Duodenal mucosa (tissue), 2 donors: Measurements from ENCODE around the gene TMEM176B.
"Not testable (repeated sequence)": the region's sequence is repeated elsewhere in the genome, so short reads cannot be mapped to it uniquely, and the experiment has no call there.

Source experiments
- H3K27ac ChIP-seq: one replicate; pipeline ENCODE4 v1.7.0; 2013; ENCODE audit warnings: low read depth, low read length
- H3K27me3 ChIP-seq, 2 donors: one replicate each; pipeline ENCODE4 v1.7.0; 2013; ENCODE audit warnings: low read length in 2 of 2, control low read depth in 1 of 2; ENCODE audit not compliant: insufficient read depth in 2 of 2, control insufficient read depth in 1 of 2
- H3K36me3 ChIP-seq, 2 donors: one replicate each; pipeline ENCODE4 v1.7.0; 2013; ENCODE audit warnings: low read length in 2 of 2, control low read depth in 1 of 2; ENCODE audit not compliant: insufficient read depth in 2 of 2, control insufficient read depth in 1 of 2
- H3K4me1 ChIP-seq, 2 donors: one replicate each; pipeline ENCODE4 v1.7.0; 2013; ENCODE audit warnings: low read length in 2 of 2, control low read depth in 1 of 2; ENCODE audit not compliant: insufficient read depth in 2 of 2, control insufficient read depth in 1 of 2
- H3K4me3 ChIP-seq, 2 donors: one replicate each; pipeline ENCODE4 v1.7.0; 2013; ENCODE audit warnings: low read length in 2 of 2, low read depth in 1 of 2
- H3K9ac ChIP-seq, 2 donors: one replicate each; pipeline ENCODE4 v1.7.0; 2013; ENCODE audit warnings: low read length in 2 of 2, low read depth in 1 of 2
- H3K9me3 ChIP-seq, 2 donors: one replicate each; pipeline ENCODE4 v1.7.0; 2013; ENCODE audit warnings: low read length in 2 of 2, control low read depth in 1 of 2; ENCODE audit not compliant: control insufficient read depth in 1 of 2

TMEM176B gene

GRCh38 chr7:150823484-150824126 lies 23.4 kb upstream of the TMEM176B start:
- Histone ChIP-seq H3K27me3 (no peaks in the 10 kb centered on the region), H3K9ac (no peak overlapping the region), H3K4me1 (peaks cover 17 to 23% of the 10 kb centered on the region in 2 donors), H3K4me3 (no peak overlapping the region), H3K36me3 (no peaks in the 10 kb centered on the region), H3K27ac (no peak overlapping the region), H3K9me3 (no peaks in the 10 kb centered on the region)

GRCh38 chr7:150823043-150823442 lies 22.9 kb upstream of the TMEM176B start:
- H3K27me3 ChIP-seq = no peaks in the 10 kb centered on the region
- H3K9me3 ChIP-seq = no peaks in the 10 kb centered on the region
- no peak overlapping the region for H3K27ac ChIP-seq
- H3K36me3 ChIP-seq = no peaks in the 10 kb centered on the region
- H3K4me3 ChIP-seq = no peak overlapping the region
- H3K4me1 ChIP-seq = peaks cover 17 to 23% of the 10 kb centered on the region in 2 donors
- no peak overlapping the region for H3K9ac ChIP-seq

- H3K4me1 ChIP-seq = peaks cover 6 to 7% of the 10 kb centered on the region in 2 donors
- peak overlapping the region; percentile 13 for H3K27ac ChIP-seq
- no peak overlapping the region for H3K4me3 ChIP-seq
- H3K36me3 ChIP-seq = no peaks in the 10 kb centered on the region
- H3K9me3 ChIP-seq = peaks cover 0 to 6% of the 10 kb centered on the region in 2 donors
- H3K9ac ChIP-seq = no peak overlapping the region
- H3K27me3 ChIP-seq = no peaks in the 10 kb centered on the region
Observed at GRCh38 chr7:150820578-150821198, 20.5 kb upstream of the TMEM176B start.

GRCh38 chr7:150820148-150820547 lies 20.0 kb upstream of the TMEM176B start:
- Histone ChIP-seq H3K4me1 (peaks cover under 1 to 1% of the 10 kb centered on the region in 2 donors), H3K4me3 (no peak overlapping the region), H3K27me3 (no peaks in the 10 kb centered on the region), H3K36me3 (no peaks in the 10 kb centered on the region), H3K9ac (no peak overlapping the region), H3K9me3 (peaks cover 0 to 6% of the 10 kb centered on the region in 2 donors), H3K27ac (no peak overlapping the region)

DNA sequence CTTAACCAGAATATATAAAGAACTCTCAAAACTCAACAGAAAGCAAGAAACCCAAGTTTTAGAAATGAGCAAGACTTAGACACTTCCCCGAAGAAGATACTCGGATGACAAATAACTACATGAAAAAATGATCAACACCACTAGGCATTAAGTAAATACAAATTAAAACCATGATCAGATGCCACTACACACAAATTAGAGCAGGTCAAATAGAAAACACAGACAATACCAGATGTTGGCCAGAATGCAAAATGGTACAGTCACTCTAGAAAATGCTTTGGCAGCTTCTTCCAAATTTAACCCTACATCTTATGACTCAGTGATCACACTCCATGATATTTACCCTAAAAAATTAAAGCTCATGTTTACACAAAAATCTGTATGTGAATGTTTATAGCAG lies 18.8 kb upstream of the TMEM176B start:
- H3K4me3 ChIP-seq = no peak overlapping the region
- H3K9me3 ChIP-seq = peaks cover 0 to 6% of the 10 kb centered on the region in 2 donors
- H3K27me3 ChIP-seq = no peaks in the 10 kb centered on the region
- H3K9ac ChIP-seq = no peak overlapping the region
- no peaks in the 10 kb centered on the region for H3K36me3 ChIP-seq
- H3K4me1 ChIP-seq = peaks cover 0 to 5% of the 10 kb centered on the region in 2 donors
- no peak overlapping the region for H3K27ac ChIP-seq

GRCh38 chr7:150814328-150815001 lies 14.3 kb upstream of the TMEM176B start:
- Histone ChIP-seq H3K9me3 (peaks cover 0 to 6% of the 10 kb centered on the region in 2 donors), H3K27ac (no peak overlapping the region), H3K4me3 (no peak overlapping the region), H3K4me1 (peaks cover 0 to 5% of the 10 kb centered on the region in 2 donors), H3K27me3 (no peaks in the 10 kb centered on the region), H3K36me3 (no peaks in the 10 kb centered on the region), H3K9ac (no peak overlapping the region)

DNA sequence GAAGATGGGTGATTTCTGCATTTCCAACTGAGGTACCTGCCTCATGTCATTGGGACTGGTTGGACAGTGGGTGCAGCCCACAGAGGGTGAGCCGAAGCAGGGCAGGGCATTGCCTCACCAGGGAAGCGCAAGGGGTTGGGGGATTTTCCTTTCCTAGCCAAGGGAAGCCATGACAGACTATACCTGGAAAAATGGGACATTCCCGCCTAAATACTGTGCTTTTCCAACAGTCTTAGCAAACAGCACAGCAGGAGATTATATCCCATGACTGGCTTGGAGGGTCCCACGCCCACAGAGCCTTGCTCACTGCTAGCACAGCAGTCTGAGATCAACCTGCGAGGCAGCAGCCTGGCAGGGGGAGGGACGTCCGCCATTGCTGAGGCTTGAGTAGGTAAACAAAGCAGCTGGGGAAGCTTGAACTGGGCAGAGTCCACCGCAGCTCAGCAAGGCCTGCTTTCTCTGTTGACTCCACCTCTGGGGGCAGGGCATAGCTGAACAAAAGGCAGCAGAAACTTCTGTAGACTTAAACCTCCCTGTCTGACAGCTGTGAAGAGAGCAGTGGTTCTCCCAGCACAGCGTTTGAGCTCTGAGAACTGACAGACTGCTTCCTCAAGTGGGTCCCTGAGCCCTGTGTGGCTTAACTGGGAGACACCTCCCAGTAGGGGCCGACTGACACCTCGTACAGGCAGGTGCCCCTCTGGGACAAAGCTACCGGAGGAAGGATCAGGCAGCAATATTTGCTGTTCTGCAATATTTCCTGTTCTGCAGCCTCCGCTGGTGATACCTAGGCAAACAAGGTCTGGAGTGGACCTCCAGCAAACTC lies 7.7 kb upstream of the TMEM176B start:
- not testable (repeated sequence) for H3K4me1 ChIP-seq, H3K27me3 ChIP-seq, H3K4me3 ChIP-seq
- Histone ChIP-seq H3K36me3 (peaks cover 16 to 26% of the 10 kb centered on the region in 2 donors), H3K27ac (peak overlapping the region; percentile 59), H3K9me3 (peaks cover 9 to 15% of the 10 kb centered on the region in 2 donors), H3K9ac (peak overlapping the region in 1 of 2 donors; percentile 43)

DNA sequence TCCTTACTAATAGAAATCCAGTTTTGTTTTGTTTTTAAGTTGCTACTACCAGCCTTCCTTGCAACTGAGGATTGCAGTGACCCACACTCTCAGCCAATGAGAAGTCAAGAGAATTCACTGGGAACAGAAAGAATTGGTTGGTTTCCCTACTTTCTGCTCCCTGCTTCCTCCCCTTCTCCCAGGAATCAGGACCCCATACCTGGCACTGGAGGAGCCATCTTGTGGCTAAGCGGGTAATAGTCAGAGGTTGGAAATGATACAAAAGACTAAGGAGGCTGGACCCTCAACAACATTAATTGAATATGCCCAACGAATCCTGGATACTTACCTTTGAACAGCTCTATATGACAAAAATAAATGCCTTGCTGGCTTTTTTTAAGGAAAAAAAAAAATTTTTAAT lies 6.7 kb upstream of the TMEM176B start:
- Histone ChIP-seq H3K27me3 (no peaks in the 10 kb centered on the region), H3K4me1 (peaks cover 14 to 19% of the 10 kb centered on the region in 2 donors), H3K9ac (no peak overlapping the region), H3K9me3 (peaks cover 9 to 15% of the 10 kb centered on the region in 2 donors), H3K27ac (no peak overlapping the region), H3K36me3 (peaks cover 21 to 34% of the 10 kb centered on the region in 2 donors), H3K4me3 (no peak overlapping the region)

DNA sequence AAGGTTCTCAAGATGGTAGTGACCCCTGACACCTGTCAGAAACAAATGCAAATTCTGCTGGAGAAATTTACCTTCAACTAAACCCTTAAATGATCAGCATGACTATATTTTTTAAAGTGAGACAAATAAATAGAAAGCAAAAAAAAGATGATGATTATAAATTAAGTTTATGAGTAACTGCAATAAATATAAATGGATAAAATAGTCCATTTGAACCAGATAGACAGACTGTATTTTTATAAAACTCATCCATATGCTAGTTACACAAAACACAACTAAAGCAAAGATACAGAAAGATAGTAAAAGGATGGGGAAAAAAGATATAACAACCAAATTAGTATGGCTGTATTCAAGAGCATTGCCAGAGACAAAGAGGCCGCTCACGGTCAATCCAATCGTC lies 6.3 kb upstream of the TMEM176B start:
- H3K4me1 ChIP-seq = peaks cover 15 to 23% of the 10 kb centered on the region in 2 donors
- H3K27me3 ChIP-seq = no peaks in the 10 kb centered on the region
- peaks cover 21 to 34% of the 10 kb centered on the region in 2 donors for H3K36me3 ChIP-seq
- H3K27ac ChIP-seq = no peak overlapping the region
- H3K9ac ChIP-seq = no peak overlapping the region
- no peak overlapping the region for H3K4me3 ChIP-seq
- peaks cover 9 to 15% of the 10 kb centered on the region in 2 donors for H3K9me3 ChIP-seq
